Endothelial cell (in vitro differentiated cells): Measurements from ENCODE around the gene OR5A2. TPM values are rescaled to one million over a fixed set of nuclear protein-coding genes. Genes with fewer than 3 reads are reported as not detected.

Experiments used
- DNase-seq: peaks from one replicate; pipeline ENCODE4 v3.0.0; 2021; ENCODE audit warnings: low spot score
- H3K27ac Mint-ChIP-seq: one replicate; pipeline ENCODE4 v1.8.0; 2021; ENCODE audit warnings: mixed read lengths, inconsistent platforms; ENCODE audit not compliant: unreplicated experiment
- H3K27me3 Mint-ChIP-seq: one replicate; pipeline ENCODE4 v1.8.0; 2021; ENCODE audit warnings: mild to moderate bottlenecking, moderate library complexity, mixed read lengths, inconsistent platforms; ENCODE audit not compliant: unreplicated experiment
- H3K36me3 Mint-ChIP-seq: one replicate; pipeline ENCODE4 v1.8.0; 2021; ENCODE audit warnings: mild to moderate bottlenecking, low read depth, mixed read lengths, inconsistent platforms; ENCODE audit not compliant: unreplicated experiment
- H3K4me1 Mint-ChIP-seq: one replicate; pipeline ENCODE4 v1.8.0; 2021; ENCODE audit warnings: mild to moderate bottlenecking, mixed read lengths, inconsistent platforms; ENCODE audit not compliant: unreplicated experiment
- H3K4me3 Mint-ChIP-seq: one replicate; pipeline ENCODE4 v1.8.0; 2021; ENCODE audit warnings: mild to moderate bottlenecking, mixed read lengths, inconsistent platforms; ENCODE audit not compliant: unreplicated experiment
- H3K9me3 Mint-ChIP-seq: one replicate; pipeline ENCODE4 v1.8.0; 2021; ENCODE audit warnings: mixed read lengths, inconsistent platforms; ENCODE audit not compliant: unreplicated experiment
- total RNA-seq: library from RNA; stranded (reverse); fragmentation: NEBNext Ultra II Directional; extraction: Animal tissue kit (Norgen Biotek cat#: 25700); gene quantifications from one replicate; pipeline ENCODE4 v1.2.1, GENCODE V29; 2021; ENCODE audit not compliant: unreplicated experiment
- TF ChIP-seq, protein P1 (sequence below): fragments of 200-600 bp; sonication (generic); IDR thresholded peaks from one replicate; pipeline ENCODE4 v1.5.0; 2021; ENCODE audit warnings: antibody characterized with exemption; ENCODE audit not compliant: unreplicated experiment

The OR5A2 gene
- total RNA-seq, 1 donor from 2014 or later: not detected

- H3K27ac Mint-ChIP-seq: no peak overlapping the region
- no peaks in the 10 kb centered on the region for H3K9me3 Mint-ChIP-seq
- peaks cover 11% of the 10 kb centered on the region for H3K4me1 Mint-ChIP-seq
- H3K4me3 Mint-ChIP-seq: no peak overlapping the region
- H3K27me3 Mint-ChIP-seq: no peaks in the 10 kb centered on the region
- no peaks in the 10 kb centered on the region for H3K36me3 Mint-ChIP-seq
- DNase-seq: peak; percentile 64
- TF ChIP-seq, protein P1, sequence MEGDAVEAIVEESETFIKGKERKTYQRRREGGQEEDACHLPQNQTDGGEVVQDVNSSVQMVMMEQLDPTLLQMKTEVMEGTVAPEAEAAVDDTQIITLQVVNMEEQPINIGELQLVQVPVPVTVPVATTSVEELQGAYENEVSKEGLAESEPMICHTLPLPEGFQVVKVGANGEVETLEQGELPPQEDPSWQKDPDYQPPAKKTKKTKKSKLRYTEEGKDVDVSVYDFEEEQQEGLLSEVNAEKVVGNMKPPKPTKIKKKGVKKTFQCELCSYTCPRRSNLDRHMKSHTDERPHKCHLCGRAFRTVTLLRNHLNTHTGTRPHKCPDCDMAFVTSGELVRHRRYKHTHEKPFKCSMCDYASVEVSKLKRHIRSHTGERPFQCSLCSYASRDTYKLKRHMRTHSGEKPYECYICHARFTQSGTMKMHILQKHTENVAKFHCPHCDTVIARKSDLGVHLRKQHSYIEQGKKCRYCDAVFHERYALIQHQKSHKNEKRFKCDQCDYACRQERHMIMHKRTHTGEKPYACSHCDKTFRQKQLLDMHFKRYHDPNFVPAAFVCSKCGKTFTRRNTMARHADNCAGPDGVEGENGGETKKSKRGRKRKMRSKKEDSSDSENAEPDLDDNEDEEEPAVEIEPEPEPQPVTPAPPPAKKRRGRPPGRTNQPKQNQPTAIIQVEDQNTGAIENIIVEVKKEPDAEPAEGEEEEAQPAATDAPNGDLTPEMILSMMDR: peak; percentile 92
These were observed 3.8 kb upstream of the OR5A2 start for GRCh38 chr11:59429924-59430516.

GRCh38 chr11:59427068-59427382 lies 812 bp upstream of the OR5A2 start:
- no peaks in the 10 kb centered on the region for H3K27me3 Mint-ChIP-seq
- no peak overlapping the region for H3K27ac Mint-ChIP-seq
- TF ChIP-seq, protein P1: no peak
- peaks cover 23% of the 10 kb centered on the region for H3K4me1 Mint-ChIP-seq
- no peak for DNase-seq
- no peaks in the 10 kb centered on the region for H3K36me3 Mint-ChIP-seq
- H3K4me3 Mint-ChIP-seq: no peak overlapping the region
- no peaks in the 10 kb centered on the region for H3K9me3 Mint-ChIP-seq

DNA sequence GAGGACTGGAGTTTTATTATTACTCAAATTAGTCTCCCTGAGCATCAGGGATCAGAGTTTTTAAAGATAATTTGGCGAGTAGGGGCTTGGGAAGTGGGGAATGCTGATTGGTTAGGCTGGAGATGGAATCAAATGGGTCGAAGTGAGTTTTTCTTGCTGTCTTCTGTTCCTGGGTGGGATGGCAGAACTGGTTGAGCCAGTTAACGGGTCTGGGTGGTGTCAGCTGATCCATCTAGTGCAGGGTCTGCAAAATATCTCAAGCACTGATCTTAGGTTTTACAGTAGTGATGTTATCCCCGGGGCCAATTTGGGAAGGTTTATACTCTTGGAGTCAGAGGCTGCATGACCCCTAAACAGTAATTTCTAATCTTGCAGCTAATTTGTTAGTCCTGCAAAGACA lies 1.1 kb downstream of the OR5A2 start:
- DNase-seq: no peak
- peaks cover 22% of the 10 kb centered on the region for H3K4me1 Mint-ChIP-seq
- H3K9me3 Mint-ChIP-seq: no peaks in the 10 kb centered on the region
- no peaks in the 10 kb centered on the region for H3K27me3 Mint-ChIP-seq
- TF ChIP-seq, protein P1: no peak
- H3K4me3 Mint-ChIP-seq: no peak overlapping the region
- no peaks in the 10 kb centered on the region for H3K36me3 Mint-ChIP-seq
- H3K27ac Mint-ChIP-seq: no peak overlapping the region

DNA sequence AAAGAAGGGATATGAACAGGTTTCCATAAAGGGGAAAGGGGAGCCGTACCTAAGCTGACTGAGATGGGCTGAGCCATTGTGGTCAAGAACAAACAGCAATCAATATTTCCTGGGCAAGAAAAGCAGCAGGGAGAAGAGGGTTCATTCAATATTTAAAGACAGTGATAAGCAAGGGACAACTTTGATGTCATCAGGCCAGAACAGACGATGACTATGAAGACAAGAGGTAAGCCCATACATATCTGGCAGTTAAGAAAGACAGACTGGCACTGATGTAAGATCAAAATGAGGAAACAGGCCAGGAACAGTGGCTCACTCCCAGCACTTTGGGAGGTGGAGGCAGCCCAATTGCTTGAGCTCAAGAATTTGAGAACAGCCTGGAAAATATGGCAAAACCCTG lies 2.4 kb downstream of the OR5A2 start:
- no peaks in the 10 kb centered on the region for H3K9me3 Mint-ChIP-seq
- DNase-seq: no peak

GRCh38 chr11:59418156-59418555 lies 8.1 kb downstream of the OR5A2 start:
- TF ChIP-seq, protein P1: no peak
- Mint-ChIP-seq H3K4me1 (peaks cover 19% of the 10 kb centered on the region), H3K4me3 (no peak overlapping the region), H3K27me3 (no peaks in the 10 kb centered on the region), H3K36me3 (no peaks in the 10 kb centered on the region), H3K9me3 (no peaks in the 10 kb centered on the region), H3K27ac (no peak overlapping the region)
- DNase-seq: no peak

More for the DNA sequence above, 2.4 kb downstream of the OR5A2 start:
- Mint-ChIP-seq H3K36me3 (no peaks in the 10 kb centered on the region), H3K4me1 (peaks cover 31% of the 10 kb centered on the region), H3K4me3 (no peak overlapping the region), H3K27ac (no peak overlapping the region), H3K27me3 (no peaks in the 10 kb centered on the region)
- TF ChIP-seq, protein P1: no peak
